ENCODE results near the gene SOX30. TPM values are rescaled to one million over a fixed set of nuclear protein-coding genes. Genes with fewer than 3 reads are reported as not detected.

The SOX30 gene
- total RNA-seq, 1 experiment from 2014 or later: 0.09 TPM

- no peaks in the 10 kb centered on the region for H3K9me3 Mint-ChIP-seq (ENCODE audit: low read depth, unreplicated experiment)
- CTCF ChIA-PET: no interaction called here
- no peak for TF ChIP-seq CTCF (IDR thresholded peaks at IDR 0.05; ENCODE audit: unreplicated experiment)
- no peak overlapping the region for H3K27ac Mint-ChIP-seq (ENCODE audit: unreplicated experiment)
- no peak overlapping the region for H3K4me3 Mint-ChIP-seq (ENCODE audit: low read depth, unreplicated experiment)
- H3K4me1 Mint-ChIP-seq (ENCODE audit: low read depth, unreplicated experiment): peaks cover 30% of the 10 kb centered on the region
- H3K27me3 Mint-ChIP-seq (ENCODE audit: unreplicated experiment): peaks cover 15% of the 10 kb centered on the region
- BruUV-seq (replicated peaks): no TSS peak
- H3K36me3 Mint-ChIP-seq (ENCODE audit: insufficient read depth, unreplicated experiment): peaks cover 26% of the 10 kb centered on the region
- intact Hi-C loops (cut with micrococcal nuclease; ENCODE audit: unreplicated experiment): no loop called here
- DNase-seq: no peak
Observed at GRCh38 chr5:157672976-157673375, 20.7 kb upstream of the SOX30 start.

DNA sequence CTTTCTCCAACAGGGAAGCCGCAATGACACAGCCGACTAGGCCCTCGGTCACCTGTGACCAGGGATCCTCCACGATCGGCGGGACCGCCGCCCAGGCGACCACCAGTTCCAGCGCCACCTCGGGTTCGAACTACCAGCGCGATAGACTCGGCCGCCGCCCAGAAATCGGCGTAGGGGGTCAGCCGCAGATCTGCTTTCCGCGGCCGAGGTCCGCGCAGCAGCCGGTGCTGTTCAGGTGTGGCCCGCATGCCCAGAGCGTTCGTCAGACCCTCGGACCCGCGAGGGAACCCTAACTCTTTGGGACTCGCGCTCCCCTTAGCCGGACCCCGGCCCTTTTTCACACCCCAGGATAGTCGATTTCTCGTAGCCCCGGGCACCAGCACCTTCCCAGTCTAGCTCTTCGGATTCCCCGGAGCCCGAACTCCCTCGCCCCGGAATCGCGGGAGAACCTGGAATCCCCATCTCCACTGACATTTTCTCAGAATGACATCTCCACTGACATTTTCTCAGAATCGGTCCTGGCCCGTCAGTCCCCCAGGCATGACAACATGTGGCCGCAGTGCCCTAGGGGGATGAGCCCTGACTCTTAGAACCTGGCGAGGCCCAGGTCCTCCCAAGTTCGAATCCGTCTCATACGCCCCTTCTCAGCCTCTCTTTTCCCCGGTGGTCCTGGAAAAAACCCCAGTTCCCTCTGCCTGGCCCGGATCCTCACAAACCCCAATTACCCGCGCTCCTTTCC is 19.5 kb upstream of the SOX30 start:
- BruUV-seq (replicated peaks): no TSS peak
- Mint-ChIP-seq H3K4me1 (ENCODE audit: low read depth, unreplicated experiment) (peaks cover 30% of the 10 kb centered on the region), H3K9me3 (ENCODE audit: low read depth, unreplicated experiment) (no peaks in the 10 kb centered on the region), H3K4me3 (ENCODE audit: low read depth, unreplicated experiment) (peak overlapping the region; percentile 84), H3K27ac (ENCODE audit: unreplicated experiment) (peak overlapping the region; percentile 11), H3K36me3 (ENCODE audit: insufficient read depth, unreplicated experiment) (peaks cover 26% of the 10 kb centered on the region), H3K27me3 (ENCODE audit: unreplicated experiment) (peaks cover 15% of the 10 kb centered on the region)
- no peak for TF ChIP-seq CTCF (IDR thresholded peaks at IDR 0.05; ENCODE audit: unreplicated experiment)
- no peak for DNase-seq
- intact Hi-C loops (cut with micrococcal nuclease; ENCODE audit: unreplicated experiment): no loop called here
- CTCF ChIA-PET: no interaction called here

DNA sequence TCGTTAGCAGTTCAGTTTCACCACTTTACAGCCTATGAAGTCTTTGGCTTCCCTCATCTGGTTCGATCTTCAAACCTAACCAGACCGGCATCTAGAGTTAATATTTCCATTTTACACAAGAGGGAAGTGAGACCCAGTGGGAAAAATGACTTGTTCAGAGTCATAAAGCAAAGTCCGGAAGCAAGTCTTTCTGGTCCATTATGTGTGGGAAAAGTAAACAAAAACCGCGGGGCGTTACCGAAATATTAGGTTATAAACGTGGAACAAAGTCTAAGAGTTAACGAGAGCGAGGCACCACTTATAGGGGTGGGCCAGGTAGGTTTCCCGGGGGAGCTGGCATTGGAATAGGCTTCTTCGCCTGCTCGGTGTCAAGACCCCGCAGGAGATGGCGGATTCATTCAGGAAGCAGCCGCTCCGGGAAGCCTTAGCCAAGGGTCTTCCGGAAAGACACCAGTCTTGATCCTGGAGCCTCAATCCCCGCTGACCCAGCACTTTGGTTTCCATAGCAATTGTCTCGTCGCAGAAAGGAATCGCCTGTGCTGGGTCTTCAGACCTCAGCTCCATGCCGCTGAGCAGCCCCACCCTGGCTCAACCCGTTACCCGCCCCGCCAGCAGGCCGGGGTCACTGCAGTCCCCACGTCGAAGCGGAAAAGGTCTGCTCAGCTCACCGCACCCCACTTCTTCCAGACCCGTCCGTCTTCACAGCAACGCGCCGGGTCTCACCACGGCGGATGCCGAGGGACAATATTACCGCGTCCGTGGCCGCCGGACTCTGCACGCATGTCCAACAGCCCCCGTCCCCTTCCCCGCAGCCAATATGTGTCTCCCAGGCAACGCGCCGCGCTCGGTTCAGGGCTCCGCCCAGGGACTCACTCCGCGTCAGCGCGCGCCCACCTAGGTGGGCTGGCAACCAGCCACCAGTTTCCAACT is 18.7 kb upstream of the SOX30 start, which contains the start of gene C5orf52:
C5orf52 (plus strand) TSS at position 872 of the 930 bp plus-strand sequence. CDS start 82 bp downstream, outside the sequence.
- Mint-ChIP-seq H3K4me1 (ENCODE audit: low read depth, unreplicated experiment) (peaks cover 33% of the 10 kb centered on the region), H3K9me3 (ENCODE audit: low read depth, unreplicated experiment) (no peaks in the 10 kb centered on the region), H3K4me3 (ENCODE audit: low read depth, unreplicated experiment) (peak within 1 kb of the TSS; percentile 84), H3K36me3 (ENCODE audit: insufficient read depth, unreplicated experiment) (peaks cover 26% of the 10 kb centered on the region), H3K27ac (ENCODE audit: unreplicated experiment) (peak within 1 kb of the TSS; percentile 71), H3K27me3 (ENCODE audit: unreplicated experiment) (peaks cover 15% of the 10 kb centered on the region)
- CTCF ChIA-PET: no interaction called here
- no peak for TF ChIP-seq CTCF (IDR thresholded peaks at IDR 0.05; ENCODE audit: unreplicated experiment)
- DNase-seq: peak; percentile 19
- intact Hi-C loops (cut with micrococcal nuclease; ENCODE audit: unreplicated experiment): no loop called here
- no TSS peak for BruUV-seq (replicated peaks)

GRCh38 chr5:157669701-157670097 is 17.5 kb upstream of the SOX30 start:
- H3K4me3 Mint-ChIP-seq (ENCODE audit: low read depth, unreplicated experiment): peak overlapping the region; percentile 84
- CTCF ChIA-PET: no interaction called here
- no TSS peak for BruUV-seq (replicated peaks)

More at GRCh38 chr5:157669701-157670097, 17.5 kb upstream of the SOX30 start:
- H3K36me3 Mint-ChIP-seq (ENCODE audit: insufficient read depth, unreplicated experiment): peaks cover 26% of the 10 kb centered on the region
- intact Hi-C loops (cut with micrococcal nuclease; ENCODE audit: unreplicated experiment): loop anchor here (1.0 to 5.0 kb wide), 3 partner anchors 49 to 97 kb away; partner anchors contain the start of gene LSM11
- H3K9me3 Mint-ChIP-seq (ENCODE audit: low read depth, unreplicated experiment): no peaks in the 10 kb centered on the region
- TF ChIP-seq CTCF (IDR thresholded peaks at IDR 0.05; ENCODE audit: unreplicated experiment): no peak
- peaks cover 38% of the 10 kb centered on the region for H3K4me1 Mint-ChIP-seq (ENCODE audit: low read depth, unreplicated experiment)
- DNase-seq: no peak
- peaks cover 15% of the 10 kb centered on the region for H3K27me3 Mint-ChIP-seq (ENCODE audit: unreplicated experiment)
- peak overlapping the region; percentile 71 for H3K27ac Mint-ChIP-seq (ENCODE audit: unreplicated experiment)

All from Calu3 (cell line).